Measurements from ENCODE around the gene BIN1.

- TF ChIP-seq CTCF (IDR thresholded peaks at IDR 0.05) (no peak), EP300 (IDR thresholded peaks at IDR 0.05) (no peak), POLR2AphosphoS5 (IDR thresholded peaks at IDR 0.05) (no peak), POLR2A (IDR thresholded peaks at IDR 0.05) (no peak)
These were observed 26.6 kb downstream of the BIN1 start for GRCh38 chr2:127080226-127080937.
